Fibroblast of lung (primary cell): ENCODE data around the gene TERC.

Source experiments
- EZH2 ChIP-seq: IDR thresholded peaks from 2 replicates; pipeline ENCODE4 v1.5.1; 2012; ENCODE audit warnings: low read length, control low read depth, mild to moderate bottlenecking; ENCODE audit errors: missing control alignments
- TF ChIP-seq, protein P1 (sequence below), 2 donors: IDR thresholded peaks in 1 of 2; conservative IDR thresholded peaks in 1 of 2; 1 replicate in 1 of 2; 2 replicates in 1 of 2; pipeline ENCODE4 v1.5.1; 2011 to 2012; ENCODE audit warnings: low read length in 2 of 2, control low read depth in 1 of 2, inconsistent platforms in 1 of 2, low read depth in 1 of 2, mild to moderate bottlenecking in 1 of 2

DNA sequence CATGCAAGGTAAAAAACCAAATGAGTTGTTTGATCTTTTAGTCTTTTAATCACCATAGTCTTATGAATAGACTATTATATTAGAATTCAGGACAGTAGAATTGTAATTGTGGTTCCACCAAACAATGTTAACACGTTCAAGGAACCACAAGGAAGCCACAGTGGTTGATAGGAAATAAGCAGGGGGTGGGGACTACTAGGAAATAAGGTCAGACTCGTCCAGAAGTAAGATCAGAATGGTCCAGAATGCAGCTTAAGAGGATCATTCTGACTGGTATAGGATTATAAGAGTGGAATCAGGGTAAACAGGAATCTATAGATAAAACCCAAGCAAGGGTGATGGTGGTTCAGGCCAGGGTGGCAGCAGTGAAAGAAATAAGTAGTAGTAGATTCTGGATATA is 15.9 kb upstream of the TERC start:
- TF ChIP-seq, protein P1, sequence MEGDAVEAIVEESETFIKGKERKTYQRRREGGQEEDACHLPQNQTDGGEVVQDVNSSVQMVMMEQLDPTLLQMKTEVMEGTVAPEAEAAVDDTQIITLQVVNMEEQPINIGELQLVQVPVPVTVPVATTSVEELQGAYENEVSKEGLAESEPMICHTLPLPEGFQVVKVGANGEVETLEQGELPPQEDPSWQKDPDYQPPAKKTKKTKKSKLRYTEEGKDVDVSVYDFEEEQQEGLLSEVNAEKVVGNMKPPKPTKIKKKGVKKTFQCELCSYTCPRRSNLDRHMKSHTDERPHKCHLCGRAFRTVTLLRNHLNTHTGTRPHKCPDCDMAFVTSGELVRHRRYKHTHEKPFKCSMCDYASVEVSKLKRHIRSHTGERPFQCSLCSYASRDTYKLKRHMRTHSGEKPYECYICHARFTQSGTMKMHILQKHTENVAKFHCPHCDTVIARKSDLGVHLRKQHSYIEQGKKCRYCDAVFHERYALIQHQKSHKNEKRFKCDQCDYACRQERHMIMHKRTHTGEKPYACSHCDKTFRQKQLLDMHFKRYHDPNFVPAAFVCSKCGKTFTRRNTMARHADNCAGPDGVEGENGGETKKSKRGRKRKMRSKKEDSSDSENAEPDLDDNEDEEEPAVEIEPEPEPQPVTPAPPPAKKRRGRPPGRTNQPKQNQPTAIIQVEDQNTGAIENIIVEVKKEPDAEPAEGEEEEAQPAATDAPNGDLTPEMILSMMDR (conservative IDR thresholded peaks at IDR 0.05 in 1 of 2, IDR thresholded peaks at IDR 0.05 in 1 of 2; ENCODE audit: low read depth in 1 of 2, low read length in 2 of 2): no peak
- no peak for TF ChIP-seq EZH2
